ENCODE data around the gene MEFV.

DNA sequence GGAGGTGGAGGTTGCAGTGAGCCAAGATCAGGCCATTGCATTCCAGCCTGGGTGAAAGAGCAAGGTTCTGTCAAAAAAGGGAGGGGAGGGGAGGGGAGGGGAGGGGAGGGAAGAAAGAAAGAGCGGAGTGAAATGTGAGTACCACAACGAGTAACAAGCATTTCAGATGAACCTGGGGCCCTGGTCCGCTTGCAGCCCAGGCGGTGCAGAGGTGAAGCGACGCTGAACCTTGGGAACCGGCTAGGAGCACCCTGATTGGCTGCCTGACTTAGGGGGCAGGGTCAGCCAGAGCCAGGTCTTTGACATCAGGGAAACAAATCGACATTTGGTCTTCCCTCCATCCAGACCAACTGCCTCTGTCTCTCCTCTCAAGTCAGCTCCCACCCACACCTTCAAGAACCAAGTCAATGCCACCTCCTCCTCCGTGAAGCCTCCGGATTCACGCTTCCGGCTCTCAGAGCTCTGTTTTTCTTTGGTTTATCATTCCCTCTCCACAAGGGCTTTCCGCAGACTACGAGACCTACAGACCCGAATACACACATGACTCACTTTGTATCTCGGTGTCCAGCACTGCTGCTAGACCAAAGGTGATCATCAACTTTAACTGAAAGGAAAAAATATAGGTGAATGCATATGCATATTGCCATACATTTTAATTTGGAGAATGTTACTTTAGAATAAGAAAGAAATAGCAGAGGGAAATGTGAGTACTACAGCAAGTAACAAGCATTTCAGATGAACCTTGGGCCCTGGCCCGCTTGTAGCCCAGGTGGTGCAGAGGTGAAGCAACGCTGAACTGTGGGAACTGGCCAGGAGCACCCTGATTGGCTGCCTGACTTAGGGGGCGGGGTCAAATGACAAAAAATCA is 49.1 kb downstream of the MEFV start:
- TF ChIP-seq POLR2AphosphoS5 (IDR thresholded peaks at IDR 0.05; ENCODE audit: borderline replicate concordance, low read depth, low read length) (no peak), EZH2 (IDR thresholded peaks at IDR 0.05) (no peak), FOXP2 (optimal IDR thresholded peaks at IDR 0.05; ENCODE audit: control extremely low read depth, extremely low read length, insufficient read depth) (no peak)

Measured in SK-N-MC (cell line).